Body of pancreas (tissue), 4 donors: ENCODE measurements around the gene KCNAB3. TPM values are rescaled to one million over a fixed set of nuclear protein-coding genes. Genes with fewer than 3 reads are reported as not detected.
A peak's percentile ranks its signal among the peaks of the same experiment; 100 is the strongest.

Experiments used
- ATAC-seq: fragments of 150-250 bp; one replicate; pipeline ENCODE4 v1.9.1; 2016
- DNase-seq, 4 donors: peaks; one replicate each; pipeline ENCODE4 v3.0.0-alpha.2; 2019
- H3K27ac ChIP-seq, 4 donors: fragments of 200-600 bp; sonication (generic); 1 replicate in 3 of 4; 2 replicates in 1 of 4; pipeline versions ENCODE4 v1.5.1 to v1.6.1; 2016 to 2019; ENCODE audit warnings: mild to moderate bottlenecking in 1 of 4, mixed read lengths in 1 of 4, moderate library complexity in 1 of 4
- H3K27me3 ChIP-seq, 2 donors: fragments of 200-600 bp; sonication (generic); one replicate each; pipeline ENCODE4 v1.6.0; 2016; ENCODE audit warnings: mild to moderate bottlenecking in 1 of 2
- H3K36me3 ChIP-seq, 2 donors: fragments of 200-600 bp; sonication (generic); replicated peaks in 1 of 2; 2 replicates each; pipeline ENCODE4 v1.5.1; 2016; ENCODE audit warnings: low read depth in 2 of 2; ENCODE audit not compliant: insufficient read depth in 1 of 2
- H3K4me1 ChIP-seq: fragments of 200-600 bp; sonication (generic); one replicate; pipeline ENCODE4 v1.6.0; 2016
- H3K4me3 ChIP-seq, 2 donors: fragments of 200-600 bp; sonication (generic); 1 replicate in 1 of 2; 2 replicates in 1 of 2; pipeline ENCODE4 v1.5.1; 2016 to 2019
- H3K9me3 ChIP-seq, 3 donors: fragments of 200-600 bp; sonication (generic); 1 replicate in 2 of 3; 2 replicates in 1 of 3; pipeline ENCODE4 v1.5.1; 2016
- CTCF ChIP-seq, 7 experiments: fragments of 450-650 bp in 4 of 7; fragments of 200-600 bp in 3 of 7; sonication (generic) in 3 of 7; IDR thresholded peaks; one replicate each; pipeline ENCODE4 v1.5.1; 2016 to 2019; ENCODE audit warnings: antibody characterized with exemption in 7 of 7
- POLR2A ChIP-seq, 3 donors: fragments of 450-650 bp; IDR thresholded peaks; one replicate each; pipeline ENCODE4 v1.6.1; 2016; ENCODE audit warnings: antibody characterized with exemption in 3 of 3, mild to moderate bottlenecking in 2 of 3
- WGBS, 2 donors: methylation state at CpG; one replicate each; pipeline ENCODE4 v1.1.5; 2017; 5-methylcytosine and 5-hydroxymethylcytosine counted together
- intact Hi-C: fragments of 100-400 bp; cut with DNase I; formaldehyde crosslinking; loops from one replicate; pipeline ENCODE4 v1.15.1; 2023
- total RNA-seq, 2 donors: library from RNA; depleted of rRNA; stranded (reverse); fragments of >200 nt; gene quantifications; one replicate each; pipeline ENCODE4 v1.1.0, GENCODE V29; 2016

KCNAB3 gene
- total RNA-seq, 2 donors from 2014 or later = 1.3 to 1.6 TPM

GRCh38 chr17:7932949-7933348, 3.3 kb upstream of the KCNAB3 start:
- Histone ChIP-seq H3K27me3 (no peaks in the 10 kb centered on the region), H3K27ac (peak overlapping the region in 1 of 4 donors; percentile 60), H3K4me3 (peak overlapping the region in 1 of 2 donors; percentile 1), H3K9me3 (no peaks in the 10 kb centered on the region), H3K36me3 (peaks cover 0 to 1% of the 10 kb centered on the region in 2 donors), H3K4me1 (peaks cover 24% of the 10 kb centered on the region)
- TF ChIP-seq CTCF (IDR thresholded peaks at IDR 0.05) = peak in 3 of 7 experiments; percentile 7 to 10 (median 7)
- TF ChIP-seq POLR2A (IDR thresholded peaks at IDR 0.05) = no peak
- ATAC-seq = no peak
- intact Hi-C loops = loop anchor here (5.0 kb wide), 1 partner anchor 54 kb away; no protein-coding TSS in a partner anchor
- peak in 3 of 4 donors; percentile 31 to 51 (median 40) for DNase-seq
- 8 to 10% methylated on average over 16 of the region's 16 CpGs for WGBS, 2 donors

- H3K27me3 ChIP-seq = no peaks in the 10 kb centered on the region
- intact Hi-C loops = loop anchor here (5.0 kb wide), 1 partner anchor 55 kb away; no protein-coding TSS in a partner anchor
- H3K4me1 ChIP-seq = peaks cover 24% of the 10 kb centered on the region
- peak overlapping the region; percentile 47 to 59 for H3K4me3 ChIP-seq
- TF ChIP-seq CTCF (IDR thresholded peaks at IDR 0.05) (no peak), POLR2A (IDR thresholded peaks at IDR 0.05) (no peak)
- H3K27ac ChIP-seq = peak overlapping the region in 3 of 4 donors; percentile 43 to 80 (median 60)
- H3K36me3 ChIP-seq = peaks cover 0 to 1% of the 10 kb centered on the region in 2 donors
- ATAC-seq (peak; percentile 11), DNase-seq (peak in 2 of 4 donors; percentile 30 to 37)
- 0 to 1% methylated on average over 16 to 17 of the region's 17 CpGs for WGBS, 2 donors
- H3K9me3 ChIP-seq = no peaks in the 10 kb centered on the region
Measured at GRCh38 chr17:7932483-7932891, 2.8 kb upstream of the KCNAB3 start.

GRCh38 chr17:7931709-7932482, 2.2 kb upstream of the KCNAB3 start, which contains the start of the genes CNTROB and TRAPPC1:
Gene CNTROB (plus strand): TSS chr17:7932206. CDS start chr17:7933080, 874 bp downstream.
Gene TRAPPC1 (minus strand): TSS chr17:7931946. CDS start chr17:7931829, 117 bp downstream.
- DNase-seq = peak; percentile 99 to 100 (median 100)
- WGBS, 2 donors = 0% methylated on average over 13 to 52 of the region's 55 CpGs
- H3K4me1 ChIP-seq = peaks cover 24% of the 10 kb centered on the region

More at GRCh38 chr17:7931709-7932482, 2.2 kb upstream of the KCNAB3 start, which contains the start of the genes CNTROB and TRAPPC1:
- H3K27ac ChIP-seq = peak within 1 kb of the TSS; percentile 43 to 80 (median 56)
- no peaks in the 10 kb centered on the region for H3K27me3 ChIP-seq
- H3K9me3 ChIP-seq = no peaks in the 10 kb centered on the region
- ATAC-seq = peak; percentile 99
- intact Hi-C loops = loop anchor here (5.0 kb wide), 1 partner anchor 55 kb away; no protein-coding TSS in a partner anchor
- peak; percentile 27 to 82 (median 68) for TF ChIP-seq POLR2A (IDR thresholded peaks at IDR 0.05)
- TF ChIP-seq CTCF (IDR thresholded peaks at IDR 0.05) = peak in 1 of 7 experiments; percentile 14
- H3K36me3 ChIP-seq = peaks cover 0 to 1% of the 10 kb centered on the region in 2 donors
- H3K4me3 ChIP-seq = peak within 1 kb of the TSS; percentile 47 to 72
